KMS-11 (cell line): ENCODE measurements around the gene GABPB2.

ENCODE experiments used
- H2AFZ ChIP-seq: fragments of 200-600 bp; sonication (generic); 2 replicates; pipeline ENCODE4 v1.6.1; 2016; ENCODE audit warnings: antibody characterized with exemption, mixed run types, low read depth
- H3K27ac ChIP-seq: fragments of 200-600 bp; sonication (generic); 2 replicates; pipeline ENCODE4 v1.6.1; 2016; ENCODE audit warnings: mild to moderate bottlenecking, mixed run types
- H3K27me3 ChIP-seq: fragments of 200-600 bp; sonication (generic); 2 replicates; pipeline ENCODE4 v1.6.1; 2017; ENCODE audit warnings: mild to moderate bottlenecking, low read depth, mixed run types, moderate library complexity; ENCODE audit not compliant: insufficient read depth
- H3K36me3 ChIP-seq: fragments of 200-600 bp; sonication (generic); 2 replicates; pipeline ENCODE4 v1.6.1; 2017; ENCODE audit warnings: mild to moderate bottlenecking, mixed run types; ENCODE audit not compliant: insufficient read depth
- H3K4me1 ChIP-seq: fragments of 200-600 bp; sonication (generic); 2 replicates; pipeline ENCODE4 v1.6.1; 2016; ENCODE audit warnings: mild to moderate bottlenecking, low read depth, mixed run types; ENCODE audit not compliant: poor library complexity, severe bottlenecking
- H3K4me2 ChIP-seq: fragments of 200-600 bp; sonication (generic); 2 replicates; pipeline ENCODE4 v1.7.0; 2016; ENCODE audit warnings: mild to moderate bottlenecking, mixed run types
- H3K4me3 ChIP-seq: fragments of 200-600 bp; sonication (generic); IDR thresholded peaks from 2 replicates; pipeline ENCODE4 v1.6.1; 2017; ENCODE audit warnings: low read depth, low read length, mixed read lengths; ENCODE audit not compliant: insufficient read depth
- H3K79me2 ChIP-seq: fragments of 200-600 bp; sonication (generic); 2 replicates; pipeline ENCODE4 v1.6.1; 2016; ENCODE audit warnings: low read depth, mixed run types; ENCODE audit not compliant: insufficient read depth
- H3K9ac ChIP-seq: fragments of 200-600 bp; sonication (generic); 2 replicates; pipeline ENCODE4 v1.6.1; 2016; ENCODE audit warnings: mild to moderate bottlenecking, mixed run types
- H4K20me1 ChIP-seq: fragments of 200-600 bp; sonication (generic); 2 replicates; pipeline ENCODE4 v1.6.1; 2016; ENCODE audit warnings: mild to moderate bottlenecking, mixed run types; ENCODE audit not compliant: insufficient read depth
- TF ChIP-seq, protein P1 (sequence below): fragments of 200-600 bp; sonication (generic); conservative IDR thresholded peaks from 2 replicates; pipeline ENCODE4 v1.6.1; 2017; ENCODE audit warnings: low read depth, mild to moderate bottlenecking, antibody characterized with exemption, low read length, moderate library complexity, mixed read lengths

Gene GABPB2

DNA sequence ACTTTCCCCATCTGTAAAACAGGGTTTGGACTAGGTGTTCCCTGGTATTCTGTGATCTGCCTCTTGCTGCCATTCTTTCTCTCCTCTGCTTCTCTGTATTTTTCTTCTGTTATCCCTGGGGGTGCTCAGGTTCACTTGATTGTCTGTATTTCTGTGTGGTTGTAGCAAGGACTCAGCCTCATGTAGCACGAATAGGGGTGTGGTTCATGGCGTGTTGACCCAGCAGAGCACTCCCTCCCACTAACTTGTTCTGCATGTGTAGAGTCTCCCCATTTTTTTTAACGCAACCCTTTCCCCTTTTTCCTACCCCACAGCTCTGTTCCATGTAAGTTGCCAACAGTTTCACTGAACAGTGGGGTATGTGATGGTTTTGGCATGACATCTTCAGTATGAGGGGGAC is 35.4 kb upstream of the GABPB2 start:
- Histone ChIP-seq H2AFZ (no peak overlapping the region), H3K79me2 (no peaks in the 10 kb centered on the region), H3K4me3 (no peak overlapping the region), H3K4me2 (no peak overlapping the region), H3K36me3 (no peaks in the 10 kb centered on the region), H3K27me3 (no peaks in the 10 kb centered on the region), H4K20me1 (no peaks in the 10 kb centered on the region), H3K4me1 (no peaks in the 10 kb centered on the region), H3K9ac (no peak overlapping the region), H3K27ac (no peak overlapping the region)
- TF ChIP-seq, protein P1, sequence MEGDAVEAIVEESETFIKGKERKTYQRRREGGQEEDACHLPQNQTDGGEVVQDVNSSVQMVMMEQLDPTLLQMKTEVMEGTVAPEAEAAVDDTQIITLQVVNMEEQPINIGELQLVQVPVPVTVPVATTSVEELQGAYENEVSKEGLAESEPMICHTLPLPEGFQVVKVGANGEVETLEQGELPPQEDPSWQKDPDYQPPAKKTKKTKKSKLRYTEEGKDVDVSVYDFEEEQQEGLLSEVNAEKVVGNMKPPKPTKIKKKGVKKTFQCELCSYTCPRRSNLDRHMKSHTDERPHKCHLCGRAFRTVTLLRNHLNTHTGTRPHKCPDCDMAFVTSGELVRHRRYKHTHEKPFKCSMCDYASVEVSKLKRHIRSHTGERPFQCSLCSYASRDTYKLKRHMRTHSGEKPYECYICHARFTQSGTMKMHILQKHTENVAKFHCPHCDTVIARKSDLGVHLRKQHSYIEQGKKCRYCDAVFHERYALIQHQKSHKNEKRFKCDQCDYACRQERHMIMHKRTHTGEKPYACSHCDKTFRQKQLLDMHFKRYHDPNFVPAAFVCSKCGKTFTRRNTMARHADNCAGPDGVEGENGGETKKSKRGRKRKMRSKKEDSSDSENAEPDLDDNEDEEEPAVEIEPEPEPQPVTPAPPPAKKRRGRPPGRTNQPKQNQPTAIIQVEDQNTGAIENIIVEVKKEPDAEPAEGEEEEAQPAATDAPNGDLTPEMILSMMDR, result no peak

DNA sequence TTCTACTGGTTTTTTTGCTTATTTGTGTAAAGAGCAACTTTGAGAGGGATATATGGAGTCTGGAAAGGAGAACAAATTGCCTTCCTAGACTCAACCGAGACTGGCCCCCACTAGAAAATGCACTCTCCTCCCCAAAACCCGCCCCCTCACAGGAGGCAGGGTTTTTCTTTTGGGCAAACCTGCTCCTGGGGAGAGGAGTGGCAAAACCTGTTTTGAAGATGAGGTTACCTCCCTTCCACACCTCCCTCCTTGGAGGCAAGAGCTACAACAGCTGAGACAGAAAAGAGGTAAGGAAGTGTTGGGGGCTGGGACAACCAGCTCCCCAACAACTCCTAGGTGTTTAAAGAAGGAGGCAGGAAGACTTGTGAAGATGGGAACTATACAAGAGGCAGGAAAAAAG is 34.2 kb upstream of the GABPB2 start, which contains the start of gene BNIPL:
Gene BNIPL (plus strand): TSS at position 231 of the 400 bp plus-strand sequence. CDS start 140 bp downstream, at position 371.
- Histone ChIP-seq H3K4me1 (no peaks in the 10 kb centered on the region), H3K27me3 (no peaks in the 10 kb centered on the region), H3K36me3 (no peaks in the 10 kb centered on the region), H3K9ac (no peak within 1 kb of the TSS), H4K20me1 (no peaks in the 10 kb centered on the region), H2AFZ (no peak within 1 kb of the TSS), H3K4me3 (no peak within 1 kb of the TSS), H3K4me2 (no peak within 1 kb of the TSS), H3K79me2 (no peaks in the 10 kb centered on the region), H3K27ac (no peak within 1 kb of the TSS)
- TF ChIP-seq, protein P1, result no peak

DNA sequence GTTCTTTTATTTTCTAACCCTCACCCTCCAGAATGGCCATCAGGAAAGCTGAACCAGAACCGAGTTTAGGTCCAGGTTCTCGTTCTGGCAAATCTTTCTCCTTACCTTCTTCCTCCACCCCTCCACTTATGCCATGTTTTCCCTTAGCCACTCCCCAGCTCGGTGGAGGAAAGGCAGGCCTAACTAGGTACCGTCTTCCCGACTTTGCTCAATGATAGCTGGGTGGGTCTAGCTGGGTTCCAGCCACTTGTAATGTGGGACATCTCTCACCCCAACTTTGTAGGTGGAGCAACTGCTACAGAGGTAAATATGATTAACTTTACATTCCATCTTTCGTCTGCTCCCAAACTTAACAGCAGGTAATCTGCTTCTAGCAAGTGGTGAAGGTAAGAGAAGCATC is 33.5 kb upstream of the GABPB2 start:
- Histone ChIP-seq H3K4me2 (no peak overlapping the region), H3K4me1 (no peaks in the 10 kb centered on the region), H2AFZ (no peak overlapping the region), H3K9ac (no peak overlapping the region), H3K4me3 (no peak overlapping the region), H3K79me2 (no peaks in the 10 kb centered on the region), H3K36me3 (no peaks in the 10 kb centered on the region), H4K20me1 (no peaks in the 10 kb centered on the region), H3K27ac (no peak overlapping the region), H3K27me3 (no peaks in the 10 kb centered on the region)
- TF ChIP-seq, protein P1, result no peak

DNA sequence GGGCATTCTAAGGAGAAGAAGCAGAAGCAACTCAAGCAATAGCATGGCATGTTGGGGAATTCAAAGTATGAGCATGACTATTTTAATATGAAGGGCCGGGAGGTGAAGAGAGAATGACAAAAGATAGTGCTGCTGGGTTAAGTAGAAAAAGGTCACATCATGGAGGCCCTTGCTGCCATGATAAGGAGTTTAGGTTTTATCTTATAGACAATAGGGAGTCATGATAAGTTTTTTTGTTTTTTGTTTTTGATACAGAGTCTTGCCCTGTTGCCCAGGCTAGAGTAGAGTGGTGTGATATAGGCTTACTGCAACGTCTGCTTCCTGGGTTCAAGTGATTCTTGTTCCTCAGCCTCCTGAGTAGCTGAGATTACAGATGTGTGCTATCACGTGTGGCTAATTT is 31.0 kb upstream of the GABPB2 start:
- H3K27ac ChIP-seq, result no peak overlapping the region

More for the DNA sequence above, 31.0 kb upstream of the GABPB2 start:
- no peak overlapping the region for H2AFZ ChIP-seq
- TF ChIP-seq, protein P1, result no peak
- H4K20me1 ChIP-seq, result no peaks in the 10 kb centered on the region; the same call in 1 of the 2 replicates
- no peaks in the 10 kb centered on the region for H3K79me2 ChIP-seq
- no peaks in the 10 kb centered on the region for H3K36me3 ChIP-seq
- no peaks in the 10 kb centered on the region for H3K27me3 ChIP-seq
- no peaks in the 10 kb centered on the region for H3K4me1 ChIP-seq
- H3K9ac ChIP-seq, result no peak overlapping the region
- no peak overlapping the region for H3K4me2 ChIP-seq
- H3K4me3 ChIP-seq, result no peak overlapping the region
